Activated naive CD4-positive, alpha-beta T cell treated with anti-CD3 and anti-CD28 coated beads, Interleukin-2, amount 10 ng/mL, durations not matched to agents 7 days and 5 days (primary cell): ENCODE data around the gene CBX1.

ENCODE experiments used
- CTCF ChIA-PET: fragments of 350-600 bp; sonication (Branson Sonifier 250); formaldehyde crosslinking; loops from one replicate; lab custom pipeline; 2021; ENCODE audit warnings: antibody characterized with exemption; lab: Charles Lee
- DNase-seq: peaks from one replicate; pipeline ENCODE4 v3.0.0-alpha.2; 2020
- H3K27ac Mint-ChIP-seq: one replicate; pipeline ENCODE4 v1.8.0; 2021; ENCODE audit warnings: mild to moderate bottlenecking, moderate library complexity, mixed read lengths
- H3K27me3 Mint-ChIP-seq: one replicate; pipeline ENCODE4 v1.8.0; 2021; ENCODE audit warnings: mild to moderate bottlenecking, mixed read lengths
- H3K36me3 Mint-ChIP-seq: one replicate; pipeline ENCODE4 v1.8.0; 2021; ENCODE audit warnings: mixed read lengths
- H3K4me1 Mint-ChIP-seq: one replicate; pipeline ENCODE4 v1.8.0; 2021; ENCODE audit warnings: mixed read lengths
- H3K4me3 Mint-ChIP-seq: one replicate; pipeline ENCODE4 v1.8.0; 2021; ENCODE audit warnings: mild to moderate bottlenecking, moderate library complexity, mixed read lengths
- H3K9me3 Mint-ChIP-seq: one replicate; pipeline ENCODE4 v1.8.0; 2021; ENCODE audit warnings: mixed read lengths

Gene CBX1

GRCh38 chr17:48131216-48131824, 30.0 kb upstream of the CBX1 start:
- H3K27ac Mint-ChIP-seq = no peak overlapping the region
- H3K4me3 Mint-ChIP-seq = no peak overlapping the region
- peak; percentile 67 for DNase-seq
- peaks cover 19% of the 10 kb centered on the region for H3K36me3 Mint-ChIP-seq
- H3K27me3 Mint-ChIP-seq = no peaks in the 10 kb centered on the region
- CTCF ChIA-PET = interaction anchor here (0.7 to 6.9 kb wide), 16 partner anchors 8 to 105 kb away, joined by 3 to 64 read pairs (median 4); partner anchors contain the start of gene CBX1
- no peaks in the 10 kb centered on the region for H3K9me3 Mint-ChIP-seq
- no peaks in the 10 kb centered on the region for H3K4me1 Mint-ChIP-seq

- H3K27ac Mint-ChIP-seq = no peak overlapping the region
- peaks cover 17% of the 10 kb centered on the region for H3K36me3 Mint-ChIP-seq
- H3K4me1 Mint-ChIP-seq = no peaks in the 10 kb centered on the region
- DNase-seq = no peak
- CTCF ChIA-PET = interaction anchor here (0.7 to 6.9 kb wide), 8 partner anchors 17 to 104 kb away, joined by 3 to 64 read pairs (median 4); no protein-coding TSS in a partner anchor
- H3K4me3 Mint-ChIP-seq = no peak overlapping the region
- no peaks in the 10 kb centered on the region for H3K27me3 Mint-ChIP-seq
- no peaks in the 10 kb centered on the region for H3K9me3 Mint-ChIP-seq
Measured at GRCh38 chr17:48129981-48130380, 28.7 kb upstream of the CBX1 start.

- no peaks in the 10 kb centered on the region for H3K27me3 Mint-ChIP-seq
- CTCF ChIA-PET = interaction anchor here (1.4 to 6.9 kb wide), 4 partner anchors 20 to 53 kb away, joined by 3 to 64 read pairs (median 7); no protein-coding TSS in a partner anchor
- no peaks in the 10 kb centered on the region for H3K9me3 Mint-ChIP-seq
- DNase-seq = no peak
- no peak overlapping the region for H3K4me3 Mint-ChIP-seq
- H3K4me1 Mint-ChIP-seq = no peaks in the 10 kb centered on the region
- H3K36me3 Mint-ChIP-seq = peaks cover 18% of the 10 kb centered on the region
- H3K27ac Mint-ChIP-seq = no peak overlapping the region
Measured at GRCh38 chr17:48128400-48128799, 27.1 kb upstream of the CBX1 start.

- CTCF ChIA-PET = interaction anchor here (1.2 kb wide), 1 partner anchor 90 kb away, joined by 3 read pairs; no protein-coding TSS in a partner anchor
- Mint-ChIP-seq H3K36me3 (peaks cover 18% of the 10 kb centered on the region), H3K27ac (no peak overlapping the region)
Measured at GRCh38 chr17:48127371-48128051, 26.2 kb upstream of the CBX1 start.

GRCh38 chr17:48126532-48126850, 25.2 kb upstream of the CBX1 start:
- CTCF ChIA-PET = interaction anchor here (1.2 to 2.4 kb wide), 3 partner anchors 46 to 89 kb away, joined by 3 to 12 read pairs (median 3); no protein-coding TSS in a partner anchor
- peak overlapping the region; percentile 60 for H3K27ac Mint-ChIP-seq
- no peaks in the 10 kb centered on the region for H3K4me1 Mint-ChIP-seq
- no peaks in the 10 kb centered on the region for H3K27me3 Mint-ChIP-seq
- DNase-seq = no peak
- no peaks in the 10 kb centered on the region for H3K9me3 Mint-ChIP-seq
- peaks cover 20% of the 10 kb centered on the region for H3K36me3 Mint-ChIP-seq
- H3K4me3 Mint-ChIP-seq = no peak overlapping the region

More at GRCh38 chr17:48127371-48128051, 26.2 kb upstream of the CBX1 start:
- no peaks in the 10 kb centered on the region for H3K27me3 Mint-ChIP-seq
- DNase-seq = no peak
- H3K9me3 Mint-ChIP-seq = no peaks in the 10 kb centered on the region
- no peaks in the 10 kb centered on the region for H3K4me1 Mint-ChIP-seq
- no peak overlapping the region for H3K4me3 Mint-ChIP-seq

- H3K4me1 Mint-ChIP-seq = no peaks in the 10 kb centered on the region
- no peak overlapping the region for H3K27ac Mint-ChIP-seq
- H3K4me3 Mint-ChIP-seq = no peak overlapping the region
- CTCF ChIA-PET = interaction anchor here (1.2 to 2.4 kb wide), 2 partner anchors 46 to 49 kb away, joined by 3 to 12 read pairs; no protein-coding TSS in a partner anchor
- no peaks in the 10 kb centered on the region for H3K27me3 Mint-ChIP-seq
- peaks cover 22% of the 10 kb centered on the region for H3K36me3 Mint-ChIP-seq
- DNase-seq = no peak
- no peaks in the 10 kb centered on the region for H3K9me3 Mint-ChIP-seq
Measured at GRCh38 chr17:48125829-48126531, 24.7 kb upstream of the CBX1 start.

- peak overlapping the region; percentile 33 for H3K27ac Mint-ChIP-seq
- no peak for DNase-seq
- peaks cover 32% of the 10 kb centered on the region for H3K36me3 Mint-ChIP-seq
- CTCF ChIA-PET = interaction anchor here (1.1 to 1.6 kb wide), 4 partner anchors 15 to 88 kb away, joined by 3 to 4 read pairs (median 4); no protein-coding TSS in a partner anchor
- H3K4me3 Mint-ChIP-seq = no peak overlapping the region
- no peaks in the 10 kb centered on the region for H3K4me1 Mint-ChIP-seq
- no peaks in the 10 kb centered on the region for H3K9me3 Mint-ChIP-seq
- H3K27me3 Mint-ChIP-seq = no peaks in the 10 kb centered on the region
Measured at GRCh38 chr17:48123776-48124388, 22.6 kb upstream of the CBX1 start.

GRCh38 chr17:48123111-48123510, 21.8 kb upstream of the CBX1 start:
- Mint-ChIP-seq H3K4me3 (no peak overlapping the region), H3K27me3 (no peaks in the 10 kb centered on the region), H3K27ac (peak overlapping the region; percentile 53), H3K36me3 (peaks cover 37% of the 10 kb centered on the region), H3K9me3 (no peaks in the 10 kb centered on the region), H3K4me1 (no peaks in the 10 kb centered on the region)
- CTCF ChIA-PET = interaction anchor here (1.0 to 1.6 kb wide), 6 partner anchors 8 to 87 kb away, joined by 3 to 5 read pairs (median 4); no protein-coding TSS in a partner anchor
- no peak for DNase-seq

GRCh38 chr17:48122665-48123045, 21.4 kb upstream of the CBX1 start:
- Mint-ChIP-seq H3K36me3 (peaks cover 41% of the 10 kb centered on the region), H3K27ac (peak overlapping the region; percentile 62), H3K9me3 (no peaks in the 10 kb centered on the region), H3K4me3 (no peak overlapping the region), H3K27me3 (no peaks in the 10 kb centered on the region), H3K4me1 (no peaks in the 10 kb centered on the region)
- DNase-seq = no peak
- CTCF ChIA-PET = interaction anchor here (1.0 to 1.3 kb wide), 4 partner anchors 9 to 87 kb away, joined by 3 to 5 read pairs (median 4); no protein-coding TSS in a partner anchor

- Mint-ChIP-seq H3K9me3 (no peaks in the 10 kb centered on the region), H3K27me3 (no peaks in the 10 kb centered on the region), H3K4me3 (no peak overlapping the region), H3K36me3 (peaks cover 41% of the 10 kb centered on the region), H3K4me1 (no peaks in the 10 kb centered on the region), H3K27ac (peak overlapping the region; percentile 62)
- CTCF ChIA-PET = interaction anchor here (1.0 to 1.3 kb wide), 2 partner anchors 13 to 25 kb away, joined by 3 to 4 read pairs; no protein-coding TSS in a partner anchor
- no peak for DNase-seq
Measured at GRCh38 chr17:48121923-48122664, 20.8 kb upstream of the CBX1 start.

- Mint-ChIP-seq H3K4me1 (peaks cover 44% of the 10 kb centered on the region), H3K27me3 (no peaks in the 10 kb centered on the region), H3K4me3 (peak overlapping the region; percentile 38), H3K36me3 (peaks cover 32% of the 10 kb centered on the region), H3K27ac (peak overlapping the region; percentile 97), H3K9me3 (no peaks in the 10 kb centered on the region)
- peak; percentile 81 for DNase-seq
- CTCF ChIA-PET = interaction anchor here (0.7 to 2.1 kb wide), 9 partner anchors 12 to 505 kb away, joined by 3 to 10 read pairs (median 5); partner anchors contain the start of gene CBX1
Measured at GRCh38 chr17:48113201-48113676, 12.0 kb upstream of the CBX1 start.

- CTCF ChIA-PET = interaction anchor here (1.3 to 1.9 kb wide), 3 partner anchors 23 to 506 kb away, joined by 5 to 7 read pairs (median 7); no protein-coding TSS in a partner anchor
- Mint-ChIP-seq H3K27ac (peak overlapping the region; percentile 97), H3K27me3 (no peaks in the 10 kb centered on the region), H3K4me3 (no peak overlapping the region), H3K36me3 (peaks cover 27% of the 10 kb centered on the region), H3K4me1 (peaks cover 54% of the 10 kb centered on the region), H3K9me3 (no peaks in the 10 kb centered on the region)
- DNase-seq = no peak
Measured at GRCh38 chr17:48111937-48112241, 10.6 kb upstream of the CBX1 start.

- DNase-seq = no peak
- Mint-ChIP-seq H3K36me3 (peaks cover 27% of the 10 kb centered on the region), H3K4me1 (peaks cover 57% of the 10 kb centered on the region), H3K27ac (peak overlapping the region; percentile 71), H3K4me3 (no peak overlapping the region), H3K9me3 (no peaks in the 10 kb centered on the region), H3K27me3 (no peaks in the 10 kb centered on the region)
- CTCF ChIA-PET = no interaction called here
Measured at GRCh38 chr17:48110761-48111160, 9.5 kb upstream of the CBX1 start.
